ENCODE results near the gene KDM5A.

The KDM5A gene

GRCh38 chr12:272942-273341 is 116.2 kb downstream of the KDM5A start:
- DNase-seq (ENCODE audit: low read depth in 3 of 3) = no peak

GRCh38 chr12:271161-271560 is 118.0 kb downstream of the KDM5A start:
- DNase-seq (ENCODE audit: low read depth in 3 of 3) = no peak

- DNase-seq (ENCODE audit: low read depth in 3 of 3) = no peak
These were observed 119.9 kb downstream of the KDM5A start for GRCh38 chr12:269191-269590.

GRCh38 chr12:268483-268840 is 120.7 kb downstream of the KDM5A start:
- no peak for DNase-seq (ENCODE audit: low read depth in 3 of 3)

- no peak for DNase-seq (ENCODE audit: low read depth in 3 of 3)
These were observed 121.3 kb downstream of the KDM5A start for GRCh38 chr12:267581-268482.

- no peak for DNase-seq (ENCODE audit: low read depth in 3 of 3)
These were observed 124.0 kb downstream of the KDM5A start for GRCh38 chr12:265096-265495.

- no peak for DNase-seq (ENCODE audit: low read depth in 3 of 3)
These were observed 124.9 kb downstream of the KDM5A start for GRCh38 chr12:264269-264668.

GRCh38 chr12:263574-263973 is 125.5 kb downstream of the KDM5A start:
- DNase-seq (ENCODE audit: low read depth in 3 of 3) = no peak

- no peak for DNase-seq (ENCODE audit: low read depth in 3 of 3)
These were observed 126.3 kb downstream of the KDM5A start, which contains the start of gene SLC6A13 for GRCh38 chr12:262817-263216. Gene SLC6A13, minus strand, starts transcription at chr12:262836. Its CDS starts 2,784 bp downstream, at chr12:260052.

- DNase-seq (ENCODE audit: low read depth in 3 of 3) = no peak
These were observed 127.0 kb downstream of the KDM5A start for GRCh38 chr12:262113-262512.

- no peak for DNase-seq (ENCODE audit: low read depth in 3 of 3)
These were observed 131.4 kb downstream of the KDM5A start for GRCh38 chr12:257521-258321.

GRCh38 chr12:256958-257357 is 132.2 kb downstream of the KDM5A start:
- no peak for DNase-seq (ENCODE audit: low read depth in 3 of 3)

- DNase-seq (ENCODE audit: low read depth in 3 of 3) = no peak
These were observed 132.9 kb downstream of the KDM5A start for GRCh38 chr12:256225-256624.

GRCh38 chr12:254912-255311 is 134.2 kb downstream of the KDM5A start:
- DNase-seq (ENCODE audit: low read depth in 3 of 3) = no peak

- no peak for DNase-seq (ENCODE audit: low read depth in 3 of 3)
These were observed 135.1 kb downstream of the KDM5A start for GRCh38 chr12:254039-254438.

GRCh38 chr12:253116-253831 is 135.8 kb downstream of the KDM5A start:
- no peak for DNase-seq (ENCODE audit: low read depth in 3 of 3)

GRCh38 chr12:252636-253035 is 136.5 kb downstream of the KDM5A start:
- DNase-seq (ENCODE audit: low read depth in 3 of 3) = no peak

- DNase-seq (ENCODE audit: low read depth in 3 of 3) = no peak
These were observed 141.8 kb downstream of the KDM5A start for GRCh38 chr12:247271-247670.

- no peak for DNase-seq (ENCODE audit: low read depth in 3 of 3)
These were observed 145.7 kb downstream of the KDM5A start for GRCh38 chr12:243381-243780.

- DNase-seq (ENCODE audit: low read depth in 3 of 3) = no peak
These were observed 146.6 kb downstream of the KDM5A start for GRCh38 chr12:242496-242895.

- DNase-seq (ENCODE audit: low read depth in 3 of 3) = no peak
These were observed 147.9 kb downstream of the KDM5A start for GRCh38 chr12:241266-241665.

- no peak for DNase-seq (ENCODE audit: low read depth in 3 of 3)
These were observed 148.6 kb downstream of the KDM5A start for GRCh38 chr12:240566-240965.

All from stimulated activated CD4-positive, alpha-beta T cell treated with anti-CD3 and anti-CD28 coated beads, TNF-alpha, amount 100 ng/mL, for 24 hours (primary cell).